ENCODE results near the gene COPS7B.

COPS7B gene

DNA sequence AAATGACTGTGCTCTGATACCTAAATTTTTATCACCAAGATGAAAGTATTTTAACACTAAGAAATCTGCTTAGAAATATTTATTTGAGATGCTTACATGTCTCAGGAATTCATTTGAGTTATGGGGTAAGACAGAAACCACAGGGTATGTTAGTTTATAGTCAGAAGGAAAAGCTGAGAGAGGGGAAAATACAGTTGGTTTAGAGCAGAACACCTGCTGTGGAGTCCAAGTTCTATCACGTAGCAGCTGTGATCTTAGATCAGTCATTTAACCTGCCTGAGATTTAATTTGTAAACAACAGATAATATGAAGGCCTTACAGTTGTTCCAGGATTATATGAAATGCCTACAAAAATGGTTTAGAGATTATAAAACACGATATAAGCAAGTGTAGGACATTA, 34.2 kb upstream of the COPS7B start:
- no peak overlapping the region for H3K27ac ChIP-seq
- TF ChIP-seq, protein P1, sequence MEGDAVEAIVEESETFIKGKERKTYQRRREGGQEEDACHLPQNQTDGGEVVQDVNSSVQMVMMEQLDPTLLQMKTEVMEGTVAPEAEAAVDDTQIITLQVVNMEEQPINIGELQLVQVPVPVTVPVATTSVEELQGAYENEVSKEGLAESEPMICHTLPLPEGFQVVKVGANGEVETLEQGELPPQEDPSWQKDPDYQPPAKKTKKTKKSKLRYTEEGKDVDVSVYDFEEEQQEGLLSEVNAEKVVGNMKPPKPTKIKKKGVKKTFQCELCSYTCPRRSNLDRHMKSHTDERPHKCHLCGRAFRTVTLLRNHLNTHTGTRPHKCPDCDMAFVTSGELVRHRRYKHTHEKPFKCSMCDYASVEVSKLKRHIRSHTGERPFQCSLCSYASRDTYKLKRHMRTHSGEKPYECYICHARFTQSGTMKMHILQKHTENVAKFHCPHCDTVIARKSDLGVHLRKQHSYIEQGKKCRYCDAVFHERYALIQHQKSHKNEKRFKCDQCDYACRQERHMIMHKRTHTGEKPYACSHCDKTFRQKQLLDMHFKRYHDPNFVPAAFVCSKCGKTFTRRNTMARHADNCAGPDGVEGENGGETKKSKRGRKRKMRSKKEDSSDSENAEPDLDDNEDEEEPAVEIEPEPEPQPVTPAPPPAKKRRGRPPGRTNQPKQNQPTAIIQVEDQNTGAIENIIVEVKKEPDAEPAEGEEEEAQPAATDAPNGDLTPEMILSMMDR (IDR thresholded peaks at IDR 0.05): no peak
- no peak for TF ChIP-seq ZFX (IDR thresholded peaks at IDR 0.05; ENCODE audit: borderline replicate concordance)

DNA sequence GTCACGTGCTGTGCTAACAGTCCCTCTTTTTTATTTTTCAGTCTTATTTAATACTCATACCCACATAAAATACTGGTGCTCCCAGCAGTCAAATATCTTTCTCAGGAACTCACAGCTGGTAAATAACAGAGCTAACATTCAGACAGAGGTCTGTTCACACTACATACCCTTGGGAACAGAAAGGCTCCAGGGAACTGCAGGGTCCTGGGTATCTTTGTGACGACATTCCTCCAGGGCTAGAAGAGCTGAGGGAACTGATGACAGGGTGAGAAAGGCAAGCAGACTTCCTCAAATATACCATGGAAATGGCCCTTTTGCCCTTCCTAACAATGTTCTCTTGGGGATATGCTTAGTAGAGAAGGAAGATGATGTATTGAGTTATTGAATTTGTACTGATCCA, 24.5 kb upstream of the COPS7B start:
- H3K27ac ChIP-seq: no peak overlapping the region
- no peak for TF ChIP-seq ZFX (IDR thresholded peaks at IDR 0.05; ENCODE audit: borderline replicate concordance)
- TF ChIP-seq, protein P1 (IDR thresholded peaks at IDR 0.05): no peak

DNA sequence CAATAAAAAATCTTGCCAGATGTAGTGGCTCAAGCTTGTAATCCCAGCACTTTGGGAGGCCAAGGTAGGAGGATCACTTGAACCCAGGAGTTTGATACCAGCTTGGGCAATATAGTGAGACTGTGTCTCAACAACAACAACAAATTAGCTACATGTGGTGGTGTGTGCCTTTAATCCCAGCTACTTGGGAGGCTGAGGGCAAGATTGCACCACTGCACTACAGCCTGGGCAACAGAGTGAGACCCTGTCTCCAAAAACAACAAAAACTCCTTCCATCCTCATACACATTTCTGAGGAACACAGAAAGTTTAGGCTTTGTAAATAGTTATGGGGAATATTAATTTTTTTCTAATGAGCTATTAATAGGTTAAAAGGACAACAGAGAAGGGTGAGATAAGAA, 22.1 kb upstream of the COPS7B start:
- TF ChIP-seq, protein P1 (IDR thresholded peaks at IDR 0.05): no peak
- no peak for TF ChIP-seq ZFX (IDR thresholded peaks at IDR 0.05; ENCODE audit: borderline replicate concordance)
- no peak overlapping the region for H3K27ac ChIP-seq

DNA sequence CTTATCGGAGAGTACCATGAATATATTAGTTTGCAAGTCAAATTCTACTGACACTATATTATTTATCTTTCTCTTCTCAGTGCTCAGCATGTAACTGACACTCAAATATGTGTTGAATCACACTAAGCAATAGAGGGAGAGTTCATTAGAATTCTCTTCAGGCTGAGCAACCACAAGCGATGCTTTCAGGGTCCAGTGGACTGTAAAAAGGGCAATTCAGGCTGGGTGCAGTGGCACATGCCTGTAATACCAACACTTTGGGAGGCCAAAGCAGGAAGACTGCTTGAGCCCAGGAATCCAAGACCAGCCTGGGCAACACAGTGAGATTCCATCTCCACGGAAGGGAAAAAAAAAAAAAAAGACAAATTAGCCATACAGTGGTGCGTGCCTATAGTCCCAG, 21.5 kb upstream of the COPS7B start:
- H3K27ac ChIP-seq: no peak overlapping the region
- TF ChIP-seq, protein P1 (IDR thresholded peaks at IDR 0.05): no peak
- TF ChIP-seq ZFX (IDR thresholded peaks at IDR 0.05; ENCODE audit: borderline replicate concordance): no peak

DNA sequence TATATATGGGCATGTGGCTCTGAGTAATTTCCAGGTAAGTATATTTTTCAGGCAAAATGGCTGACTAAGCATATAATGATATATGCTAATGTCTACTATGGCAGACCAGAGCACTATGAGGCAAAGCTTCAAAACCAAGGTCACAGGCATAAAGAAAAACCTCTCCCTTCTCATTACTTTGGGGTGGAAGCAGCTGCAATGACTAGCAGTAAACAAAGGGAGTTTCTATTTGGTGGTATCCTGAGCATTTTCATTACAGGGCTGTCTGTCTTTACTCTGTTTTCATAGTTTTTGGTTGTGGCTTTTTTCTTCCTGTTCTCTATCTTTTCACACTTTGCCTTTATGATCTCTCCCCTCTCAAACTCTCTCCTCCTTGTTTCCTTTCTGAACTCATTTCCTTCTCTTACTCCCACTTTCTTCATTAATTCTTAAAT, 20.7 kb upstream of the COPS7B start:
- no peak for TF ChIP-seq ZFX (IDR thresholded peaks at IDR 0.05; ENCODE audit: borderline replicate concordance)
- TF ChIP-seq, protein P1 (IDR thresholded peaks at IDR 0.05): no peak
- no peak overlapping the region for H3K27ac ChIP-seq

DNA sequence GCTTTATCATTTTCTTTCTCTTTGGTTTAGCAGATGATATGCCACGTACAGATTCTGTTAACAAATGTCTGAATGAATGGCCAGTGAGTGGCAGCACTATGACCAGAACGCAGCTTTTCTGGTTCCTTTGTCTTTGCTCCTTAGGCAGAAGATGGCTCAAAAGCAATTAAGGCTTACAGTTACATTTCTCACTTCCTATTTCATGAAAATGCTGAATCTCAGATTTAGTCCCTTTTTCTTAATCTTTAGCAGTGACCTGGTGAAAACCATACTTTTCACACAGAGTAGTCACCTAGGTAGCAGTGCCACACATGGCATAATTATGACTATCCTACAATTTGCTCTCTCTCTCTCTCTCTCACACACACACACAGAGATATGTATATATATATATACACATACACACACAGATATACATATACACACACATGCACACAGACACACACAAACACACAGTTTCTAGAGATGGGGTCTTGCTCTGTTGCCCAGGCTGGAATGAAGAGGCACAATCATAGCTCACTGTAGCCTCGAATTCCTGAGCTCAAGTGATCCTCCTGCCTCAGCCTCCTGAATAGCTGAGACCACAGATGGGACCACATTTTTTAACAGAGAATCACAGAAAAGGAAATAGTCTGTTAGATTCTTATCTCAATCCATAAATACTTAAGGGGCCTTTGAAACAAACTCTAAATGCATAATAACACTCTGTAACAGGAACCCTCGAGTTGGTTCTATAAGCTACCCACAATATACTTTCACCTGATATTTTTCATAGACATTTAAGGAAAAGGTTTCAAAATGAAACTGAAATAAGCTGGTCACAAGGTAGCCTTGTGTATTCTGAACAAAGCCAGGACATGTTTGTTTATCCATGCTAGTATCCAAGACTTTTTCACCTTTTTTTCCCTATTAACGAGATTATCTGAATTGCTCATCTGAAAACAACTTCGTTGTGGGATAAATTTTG, 16.8 kb upstream of the COPS7B start:
- TF ChIP-seq, protein P1 (IDR thresholded peaks at IDR 0.05): no peak
- no peak for TF ChIP-seq ZFX (IDR thresholded peaks at IDR 0.05; ENCODE audit: borderline replicate concordance)
- no peak overlapping the region for H3K27ac ChIP-seq
